CD4-positive, alpha-beta T cell treated with Interferon alpha-2 for 1 hour (primary cell): ENCODE data around the gene BCR.
"Not testable (repeated sequence)": the region's sequence is repeated elsewhere in the genome, so short reads cannot be mapped to it uniquely, and the experiment has no call there.

Experiments used
- DNase-seq, 2 donors: peaks; one replicate each; pipeline ENCODE4 v3.0.0-alpha.2; 2020 to 2022

The BCR gene

GRCh38 chr22:23300476-23300875 lies 120.2 kb downstream of the BCR start:
- DNase-seq = no peak

DNA sequence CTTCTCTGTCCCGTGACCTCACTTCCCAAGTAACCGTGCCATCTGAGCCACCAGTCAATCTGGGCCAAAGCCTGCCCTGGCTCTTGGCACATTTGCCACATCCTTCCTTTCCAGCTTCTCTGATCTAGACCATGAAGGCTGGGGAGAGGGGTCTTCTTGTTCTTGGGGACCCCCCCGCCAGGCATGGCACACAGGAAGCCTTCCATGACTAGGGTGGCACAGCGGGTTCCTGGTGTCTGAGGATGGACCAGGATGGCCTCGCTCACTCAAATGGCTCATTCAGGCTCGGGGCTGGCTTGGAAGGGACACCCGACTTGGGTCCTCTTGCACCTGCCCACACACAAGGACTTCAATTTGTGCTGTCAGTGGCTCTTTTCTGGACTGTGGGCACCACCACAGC lies 121.3 kb downstream of the BCR start:
- DNase-seq = no peak

GRCh38 chr22:23302171-23303002 lies 122.1 kb downstream of the BCR start:
- no peak for DNase-seq

DNA sequence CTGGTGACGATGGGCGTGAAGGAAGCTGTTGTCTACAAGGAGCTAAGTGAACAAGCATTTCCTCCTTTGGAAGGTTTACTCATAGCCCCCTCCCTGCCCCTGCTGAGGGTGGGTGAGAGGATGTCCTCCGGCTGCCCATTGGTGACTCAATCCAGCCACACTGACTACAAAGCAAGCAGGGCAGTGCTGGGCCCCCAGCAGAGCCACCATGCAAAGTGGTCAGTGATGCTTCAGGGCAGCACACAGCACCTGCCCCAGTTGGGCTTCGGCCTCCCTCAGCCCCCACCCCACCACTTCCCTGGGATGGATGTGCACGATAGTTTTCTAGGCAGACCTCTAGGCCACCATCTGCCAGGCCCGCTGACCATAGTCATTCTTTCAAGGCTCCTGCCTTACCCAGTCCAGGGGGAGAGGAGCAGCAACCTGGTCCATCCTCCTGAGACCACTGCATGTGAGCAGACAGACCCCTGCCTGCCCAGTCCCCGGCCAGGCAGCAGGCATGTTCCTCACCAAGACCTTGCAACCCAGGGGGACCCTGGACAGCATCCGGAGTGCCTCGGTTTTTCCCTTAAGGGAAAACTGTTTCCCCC lies 125.1 kb downstream of the BCR start:
- DNase-seq = no peak

- no peak for DNase-seq
Observed at GRCh38 chr22:23305922-23306374, 125.6 kb downstream of the BCR start.

DNA sequence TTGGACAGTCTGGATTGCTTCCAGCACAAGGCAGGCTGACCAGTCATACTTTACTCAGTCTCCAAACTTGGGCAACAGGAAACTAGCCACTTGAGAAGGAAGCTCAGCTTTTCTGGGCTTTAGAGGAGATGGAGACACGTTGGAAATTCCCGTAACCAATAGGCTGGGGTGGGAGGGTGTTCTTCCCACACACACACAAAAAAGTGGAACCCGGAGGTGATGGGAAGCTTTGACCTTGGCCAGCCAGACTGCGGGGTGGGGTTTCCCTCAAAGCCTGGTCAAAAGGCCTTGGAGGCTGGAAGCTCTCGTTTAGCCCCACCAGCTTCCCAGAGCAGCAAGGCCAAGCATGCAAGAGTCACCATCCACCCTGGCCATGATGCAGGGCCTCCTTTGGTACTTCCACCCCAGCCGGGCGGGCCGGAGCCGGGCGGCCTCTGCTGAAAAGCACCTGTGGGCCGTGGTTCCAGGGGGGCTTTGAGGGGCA lies 126.2 kb downstream of the BCR start:
- DNase-seq = no peak

DNA sequence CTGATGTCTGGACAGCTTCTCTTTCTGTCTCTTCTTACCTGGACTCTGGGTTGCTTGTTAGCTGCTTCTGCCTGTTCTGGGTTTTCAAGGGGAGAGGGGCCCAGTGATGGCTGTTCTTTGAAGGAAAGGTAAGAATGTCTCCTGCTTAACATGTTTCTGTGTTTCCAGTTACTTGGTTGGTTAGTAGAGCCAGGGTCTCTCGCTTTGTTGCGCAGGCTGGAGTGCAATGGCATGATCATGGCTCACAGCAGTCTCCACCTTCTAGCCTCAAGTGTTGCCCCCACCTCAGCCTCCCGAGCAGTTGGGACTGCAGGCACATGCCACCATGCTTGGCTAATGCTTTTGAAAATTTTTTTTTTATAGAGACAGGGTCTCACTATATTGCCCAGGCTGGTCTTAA lies 126.6 kb downstream of the BCR start:
- no peak for DNase-seq

- DNase-seq = not testable (repeated sequence)
Observed at GRCh38 chr22:23307511-23307910, 127.2 kb downstream of the BCR start.

GRCh38 chr22:23309261-23309660 lies 129.0 kb downstream of the BCR start:
- DNase-seq = not testable (repeated sequence)

- not testable (repeated sequence) for DNase-seq
Observed at GRCh38 chr22:23310443-23311097, 130.3 kb downstream of the BCR start.

- DNase-seq = not testable (repeated sequence)
Observed at GRCh38 chr22:23311635-23312420, 131.5 kb downstream of the BCR start.

GRCh38 chr22:23313791-23314567 lies 133.7 kb downstream of the BCR start:
- DNase-seq = no peak

DNA sequence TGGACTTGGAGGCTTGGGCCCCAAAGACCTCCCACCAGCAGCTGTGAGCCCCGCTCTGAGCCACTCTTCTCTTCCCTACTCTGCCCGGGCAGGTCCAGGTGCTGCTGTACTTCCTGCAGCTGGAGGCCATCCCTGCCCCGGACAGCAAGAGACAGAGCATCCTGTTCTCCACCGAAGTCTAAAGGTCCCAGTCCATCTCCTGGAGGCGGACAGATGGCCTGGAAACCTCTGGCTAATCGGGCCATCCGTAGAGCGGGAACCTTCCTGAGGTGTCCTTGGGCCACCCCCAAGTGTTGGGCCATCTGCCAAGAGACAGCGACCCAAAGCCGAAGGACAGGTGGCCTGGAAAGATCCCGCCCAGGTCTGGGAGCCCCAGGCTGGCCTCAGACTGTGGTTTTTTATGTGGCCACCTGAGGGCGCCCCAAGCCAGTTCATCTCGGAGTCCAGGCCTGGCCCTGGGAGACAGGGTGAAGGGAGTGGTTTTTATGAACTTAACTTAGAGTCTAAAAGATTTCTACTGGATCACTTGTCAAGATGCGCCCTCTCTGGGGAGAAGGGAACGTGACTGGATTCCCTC lies 135.1 kb downstream of the BCR start:
- peak; percentile 49 to 65 for DNase-seq

DNA sequence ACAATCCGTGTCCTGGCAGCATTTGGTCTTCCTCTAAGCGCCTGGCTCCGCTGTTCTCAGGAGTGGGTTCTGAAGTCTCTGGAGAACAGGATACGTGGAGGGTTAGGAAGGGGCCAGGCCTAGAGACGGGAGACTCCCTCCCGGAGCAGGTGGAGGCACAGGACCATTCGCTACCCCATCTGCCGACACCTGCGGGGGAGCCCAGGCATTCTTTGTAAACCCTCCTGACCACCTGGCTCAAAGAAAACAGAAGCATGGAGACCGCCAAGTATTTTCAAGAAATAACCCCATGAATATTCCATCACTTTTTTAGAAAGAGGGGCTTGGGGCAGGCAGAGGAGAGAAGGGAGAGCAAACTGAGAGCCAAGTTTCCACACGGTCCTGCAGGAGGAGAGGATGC lies 136.3 kb downstream of the BCR start:
- DNase-seq = not testable (repeated sequence)

DNA sequence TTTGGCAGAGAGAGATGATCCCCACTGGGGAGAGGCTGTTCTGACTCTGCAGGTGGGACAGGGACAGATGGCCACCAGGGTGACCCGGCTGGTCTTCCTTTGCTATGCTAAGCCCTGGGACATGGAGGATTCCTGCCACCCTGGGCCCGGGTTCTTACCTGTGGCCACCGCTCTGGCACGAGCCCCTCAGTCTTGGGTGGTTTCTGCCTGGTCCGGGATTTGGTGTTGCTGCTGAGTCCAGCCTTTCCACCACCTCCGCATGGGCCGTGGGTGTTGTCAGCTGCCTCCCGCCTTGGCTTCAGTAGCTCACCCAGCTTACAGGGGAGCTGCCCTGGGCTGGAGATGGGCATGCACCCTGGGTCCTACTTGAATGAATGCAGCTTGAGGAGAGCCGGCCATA lies 138.0 kb downstream of the BCR start:
- not testable (repeated sequence) for DNase-seq

DNA sequence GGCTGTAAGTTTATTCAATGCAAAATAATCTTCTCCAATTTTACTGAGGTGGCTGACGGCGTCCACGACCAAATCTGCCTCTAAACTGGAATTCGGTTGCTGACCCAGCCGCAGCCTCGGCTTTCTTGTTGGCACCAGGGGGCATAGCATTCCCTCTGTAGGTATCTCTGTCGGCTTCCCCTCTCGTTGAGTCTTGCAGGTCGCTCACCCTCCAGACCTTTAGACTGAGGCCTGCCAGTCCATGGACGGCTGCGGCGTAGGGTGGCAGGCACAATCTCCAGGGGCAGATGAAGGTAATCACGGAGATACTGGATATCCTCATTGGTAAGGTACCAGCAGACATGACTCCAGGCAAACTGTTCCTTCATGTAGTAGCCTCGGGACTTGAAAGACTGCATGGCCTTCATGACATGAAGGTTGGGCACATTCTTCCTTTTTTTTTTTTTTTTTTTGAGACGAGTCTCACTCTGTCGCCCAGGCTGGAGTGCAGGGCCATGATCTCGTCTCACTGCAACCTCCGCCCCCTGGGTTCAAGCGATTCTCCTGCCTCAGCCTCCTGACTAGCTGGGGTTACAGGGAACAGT lies 142.3 kb downstream of the BCR start:
- not testable (repeated sequence) for DNase-seq

GRCh38 chr22:23323960-23324688 lies 143.8 kb downstream of the BCR start:
- DNase-seq = not testable (repeated sequence)

- DNase-seq = no peak
Observed at GRCh38 chr22:23325183-23325582, 144.9 kb downstream of the BCR start.

DNA sequence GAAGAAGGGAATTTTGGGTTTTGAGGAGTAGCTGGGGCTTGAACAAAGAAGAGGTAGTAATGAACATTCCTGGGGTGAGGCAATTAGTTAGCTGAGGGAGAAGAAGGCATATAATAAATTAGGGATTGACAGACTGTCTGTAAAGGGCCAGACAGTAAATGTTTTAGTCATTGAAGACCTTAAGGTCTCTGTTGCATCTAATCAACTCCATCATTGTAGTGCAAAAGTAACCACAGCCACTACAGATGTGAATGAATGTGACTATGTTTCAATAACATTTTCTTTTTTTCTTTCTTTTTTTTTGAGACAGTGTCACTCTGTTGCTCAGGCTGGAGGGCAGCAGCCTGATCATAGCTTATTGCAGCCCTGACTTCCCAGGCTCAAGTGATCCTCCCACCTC lies 153.5 kb downstream of the BCR start:
- not testable (repeated sequence) for DNase-seq

GRCh38 chr22:23337672-23338071 lies 157.4 kb downstream of the BCR start:
- not testable (repeated sequence) for DNase-seq
